GM10266 (cell line): ENCODE results near the gene CD200.

Experiments
- DNase-seq: peaks from one replicate; pipeline ENCODE4 v3.0.0; 2012; ENCODE audit errors: extremely low spot score
- CTCF ChIP-seq: IDR thresholded peaks from 2 replicates; pipeline ENCODE4 v1.5.1; 2012; ENCODE audit warnings: mild to moderate bottlenecking, low read depth; ENCODE audit not compliant: control insufficient read depth, insufficient read depth; ENCODE audit errors: missing control alignments

The CD200 gene

GRCh38 chr3:112357930-112358780 lies 25.2 kb downstream of the CD200 start:
- no peak for DNase-seq
- TF ChIP-seq CTCF: no peak

- no peak for DNase-seq
- TF ChIP-seq CTCF: no peak
Observed at GRCh38 chr3:112360561-112360960, 27.6 kb downstream of the CD200 start.

- TF ChIP-seq CTCF: no peak
- DNase-seq: no peak
Observed at GRCh38 chr3:112362221-112362620, 29.3 kb downstream of the CD200 start.

- no peak for DNase-seq
- no peak for TF ChIP-seq CTCF
Observed at GRCh38 chr3:112364291-112364690, 31.3 kb downstream of the CD200 start.

- no peak for TF ChIP-seq CTCF
- no peak for DNase-seq
Observed at GRCh38 chr3:112365035-112365434, 32.1 kb downstream of the CD200 start.

- no peak for TF ChIP-seq CTCF
Observed at GRCh38 chr3:112365636-112366035, 32.7 kb downstream of the CD200 start.

GRCh38 chr3:112366522-112366921 lies 33.6 kb downstream of the CD200 start:
- no peak for TF ChIP-seq CTCF
- DNase-seq: no peak

More at GRCh38 chr3:112365636-112366035, 32.7 kb downstream of the CD200 start:
- DNase-seq: no peak
